Measurements from ENCODE around the gene SLC6A18. TPM values are rescaled to one million over a fixed set of nuclear protein-coding genes. Genes with fewer than 3 reads are reported as not detected.

The SLC6A18 gene
- total RNA-seq, 1 donor from 2014 or later = not detected

GRCh38 chr5:1185038-1185627, 40.0 kb upstream of the SLC6A18 start:
- no peaks in the 10 kb centered on the region for H3K4me1 Mint-ChIP-seq
- H3K9me3 Mint-ChIP-seq = no peaks in the 10 kb centered on the region
- no peak overlapping the region for H3K27ac Mint-ChIP-seq
- DNase-seq (no peak), ATAC-seq (ENCODE audit: low read depth) (no peak)
- peaks cover 13% of the 10 kb centered on the region for H3K27me3 Mint-ChIP-seq
- no peak overlapping the region for H3K4me3 Mint-ChIP-seq
- CTCF ChIA-PET = interaction anchor here (1.4 kb wide), 1 partner anchor 11 kb away, joined by 4 read pairs; no protein-coding TSS in a partner anchor
- intact Hi-C loops (cut with micrococcal nuclease) = no loop called here
- POLR2A ChIA-PET = no interaction called here
- TF ChIP-seq CTCF (IDR thresholded peaks at IDR 0.05) = no peak
- no peaks in the 10 kb centered on the region for H3K36me3 Mint-ChIP-seq (ENCODE audit: low read depth)

GRCh38 chr5:1185629-1186350, 39.4 kb upstream of the SLC6A18 start:
- CTCF ChIA-PET = no interaction called here
- no peak for TF ChIP-seq CTCF (IDR thresholded peaks at IDR 0.05)
- H3K4me1 Mint-ChIP-seq = peaks cover under 1% of the 10 kb centered on the region
- POLR2A ChIA-PET = interaction anchor here (0.7 kb wide), 1 partner anchor 128 kb away, joined by 3 read pairs; no protein-coding TSS in a partner anchor
- intact Hi-C loops (cut with micrococcal nuclease) = no loop called here
- no peak overlapping the region for H3K4me3 Mint-ChIP-seq
- DNase-seq (no peak), ATAC-seq (ENCODE audit: low read depth) (no peak)
- H3K9me3 Mint-ChIP-seq = no peaks in the 10 kb centered on the region
- H3K27me3 Mint-ChIP-seq = peaks cover 18% of the 10 kb centered on the region
- H3K27ac Mint-ChIP-seq = no peak overlapping the region
- no peaks in the 10 kb centered on the region for H3K36me3 Mint-ChIP-seq (ENCODE audit: low read depth)

- H3K27me3 Mint-ChIP-seq = peaks cover 21% of the 10 kb centered on the region
- DNase-seq (no peak), ATAC-seq (ENCODE audit: low read depth) (no peak)
- peaks cover 3% of the 10 kb centered on the region for H3K4me1 Mint-ChIP-seq
- no peaks in the 10 kb centered on the region for H3K36me3 Mint-ChIP-seq (ENCODE audit: low read depth)
- POLR2A ChIA-PET = interaction anchor here (0.7 kb wide), 1 partner anchor 129 kb away, joined by 3 read pairs; no protein-coding TSS in a partner anchor
- CTCF ChIA-PET = no interaction called here
- no peak for TF ChIP-seq CTCF (IDR thresholded peaks at IDR 0.05)
- intact Hi-C loops (cut with micrococcal nuclease) = no loop called here
- H3K9me3 Mint-ChIP-seq = no peaks in the 10 kb centered on the region
- no peak overlapping the region for H3K27ac Mint-ChIP-seq
- no peak overlapping the region for H3K4me3 Mint-ChIP-seq
Observed at GRCh38 chr5:1186351-1187233, 38.6 kb upstream of the SLC6A18 start.

GRCh38 chr5:1187234-1187949, 37.8 kb upstream of the SLC6A18 start:
- TF ChIP-seq CTCF (IDR thresholded peaks at IDR 0.05) = no peak
- no peak for ATAC-seq (ENCODE audit: low read depth)
- no peaks in the 10 kb centered on the region for H3K36me3 Mint-ChIP-seq (ENCODE audit: low read depth)

More at GRCh38 chr5:1187234-1187949, 37.8 kb upstream of the SLC6A18 start:
- DNase-seq = no peak
- Mint-ChIP-seq H3K4me1 (peaks cover 3% of the 10 kb centered on the region), H3K4me3 (no peak overlapping the region), H3K27ac (no peak overlapping the region), H3K9me3 (no peaks in the 10 kb centered on the region), H3K27me3 (peaks cover 21% of the 10 kb centered on the region)
- ChIA-PET CTCF (no interaction called here), POLR2A (no interaction called here)
- intact Hi-C loops (cut with micrococcal nuclease) = no loop called here

Measured in activated B cell treated with CpG ODN at 0.5 μM for 24 hours (primary cell).